SK-MEL-5 (cell line): ENCODE measurements around the gene INTS6. TPM values are rescaled to one million over a fixed set of nuclear protein-coding genes. Genes with fewer than 3 reads are reported as not detected.

ENCODE experiments used
- DNase-seq: peaks from one replicate; pipeline ENCODE4 v3.0.0-alpha.2; 2016; ENCODE audit warnings: low read depth, low spot score
- in situ Hi-C: cut with HindIII; loops from 2 replicates; pipeline ENCODE4 v1.10.0; 2016; ENCODE audit warnings: low sequenced_read_pairs, high pct_unique_total_duplicates, low pct_unique_long_range_greater_than_20kb
- polyA plus RNA-seq, 2 experiments: library from polyadenylated mRNA; depleted of rRNA; stranded (reverse); fragments of >200 nt; gene quantifications; 2 replicates each; pipeline ENCODE4 v1.2.3, GENCODE V29; 2015
- total RNA-seq: library from RNA; depleted of rRNA; stranded (reverse); fragments of >200 nt; shearing (Covaris generic); gene quantifications from 2 replicates; pipeline ENCODE4 v1.2.3, GENCODE V29; 2014; rRNA removed

INTS6 gene
- 41.8 and 43.6 TPM in 2 replicates for total RNA-seq
- polyA plus RNA-seq (2015; cell fraction: cytosol; rRNA removed): 14.2 and 27.0 TPM in 2 replicates
- polyA plus RNA-seq (2015; cell fraction: nucleus; rRNA removed): 42.6 and 53.7 TPM in 2 replicates

DNA sequence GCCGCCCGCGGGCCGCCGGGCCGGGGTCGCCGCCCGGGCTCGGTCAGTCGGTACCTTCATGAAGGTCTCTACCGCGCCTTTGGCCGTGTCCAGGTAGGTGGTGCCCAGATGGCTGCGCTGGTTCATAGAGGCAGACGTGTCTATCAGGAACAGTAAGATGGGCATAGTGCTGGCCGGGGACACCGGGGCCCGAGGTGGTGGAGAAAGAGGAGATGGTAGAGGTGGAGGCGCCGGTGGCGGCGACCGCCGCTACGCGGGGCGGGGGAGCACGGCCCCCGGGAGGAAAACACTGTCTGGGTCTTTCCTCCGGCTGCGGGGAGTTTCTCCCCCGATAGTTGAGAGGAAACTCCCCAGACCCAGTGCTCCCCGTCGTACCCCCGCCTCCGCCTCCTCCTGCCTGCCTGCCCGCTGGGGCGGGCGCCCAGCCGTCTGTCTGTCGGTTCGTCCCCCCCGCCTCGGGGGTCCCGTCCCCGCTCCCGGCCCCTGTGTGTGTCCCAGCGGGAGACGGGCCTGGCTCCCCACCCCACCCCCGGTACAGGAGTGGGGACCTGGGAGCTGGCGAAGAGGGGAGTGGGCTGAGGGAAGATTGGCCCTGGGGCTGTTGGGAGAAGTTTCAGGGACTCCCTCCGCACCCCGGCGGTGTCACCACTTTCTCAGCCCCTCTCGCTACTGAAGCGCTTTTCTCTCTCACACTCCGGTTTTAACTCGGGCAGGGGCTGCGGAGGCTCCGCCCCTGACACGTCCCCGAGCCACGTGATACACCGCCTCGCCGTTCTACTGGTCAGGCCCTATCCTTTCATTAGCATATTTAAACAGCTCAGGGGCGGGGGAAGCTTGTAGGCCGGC lies at the start of gene INTS6:
INTS6 (minus strand) TSS at position 676 of the 846 bp plus-strand sequence; CDS start at position 165, 511 bp downstream.
- peak; percentile 99 for DNase-seq
- in situ Hi-C loops: no loop called here

- DNase-seq: no peak
These were observed 49.4 kb upstream of the INTS6 start for GRCh38 chr13:51502153-51502651.

DNA sequence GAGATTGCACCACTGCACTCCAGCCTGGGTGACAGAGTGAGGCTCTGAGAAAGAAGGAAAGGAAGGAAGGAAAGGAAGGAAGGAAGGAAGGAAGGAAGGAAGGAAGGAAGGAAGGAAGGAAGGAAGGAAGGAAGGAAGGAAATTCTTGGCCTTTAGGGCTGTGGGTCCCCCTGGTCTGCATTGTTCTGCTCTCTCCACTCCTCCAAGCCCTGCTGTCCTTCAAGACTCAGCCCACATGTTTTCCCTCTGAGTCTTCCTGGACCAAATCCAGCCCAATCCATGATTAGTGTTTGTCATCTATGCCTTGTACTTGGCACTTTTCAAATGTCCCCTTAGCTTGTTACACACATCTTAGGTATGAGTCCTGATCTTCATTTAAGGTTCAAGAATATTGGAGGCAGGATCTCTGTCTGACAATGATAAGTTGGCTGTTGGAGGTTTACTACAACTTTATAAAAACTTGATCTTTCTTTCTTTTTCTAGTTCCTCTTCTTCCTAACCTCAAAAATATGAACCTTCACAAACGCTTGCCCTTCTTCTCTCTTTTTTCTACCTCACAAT lies 48.8 kb upstream of the INTS6 start:
- no peak for DNase-seq
- in situ Hi-C loops: no loop called here

More at GRCh38 chr13:51502153-51502651, 49.4 kb upstream of the INTS6 start:
- in situ Hi-C loops: no loop called here

GRCh38 chr13:51501096-51501495 lies 48.3 kb upstream of the INTS6 start:
- no peak for DNase-seq
- in situ Hi-C loops: no loop called here

DNA sequence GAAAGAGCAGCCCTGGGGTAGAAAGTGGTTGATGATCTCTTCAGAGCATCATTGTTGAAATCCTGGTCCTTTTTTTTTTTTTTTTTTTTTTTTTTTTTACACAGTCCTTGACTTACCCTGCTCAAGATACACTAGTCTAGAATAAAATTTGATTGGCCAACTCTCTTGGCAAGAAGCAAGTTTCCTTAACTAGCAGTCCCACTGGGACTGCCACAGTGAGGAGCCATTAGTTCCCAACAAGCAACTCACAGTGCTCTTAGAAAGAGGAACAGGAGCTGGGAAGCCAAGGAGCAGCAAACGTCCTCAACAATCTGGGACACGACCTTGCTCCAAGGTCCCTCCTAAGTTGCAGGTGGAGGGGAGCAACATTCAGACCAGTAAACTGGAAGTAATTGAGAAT lies 47.9 kb upstream of the INTS6 start:
- no peak for DNase-seq
- in situ Hi-C loops: no loop called here

DNA sequence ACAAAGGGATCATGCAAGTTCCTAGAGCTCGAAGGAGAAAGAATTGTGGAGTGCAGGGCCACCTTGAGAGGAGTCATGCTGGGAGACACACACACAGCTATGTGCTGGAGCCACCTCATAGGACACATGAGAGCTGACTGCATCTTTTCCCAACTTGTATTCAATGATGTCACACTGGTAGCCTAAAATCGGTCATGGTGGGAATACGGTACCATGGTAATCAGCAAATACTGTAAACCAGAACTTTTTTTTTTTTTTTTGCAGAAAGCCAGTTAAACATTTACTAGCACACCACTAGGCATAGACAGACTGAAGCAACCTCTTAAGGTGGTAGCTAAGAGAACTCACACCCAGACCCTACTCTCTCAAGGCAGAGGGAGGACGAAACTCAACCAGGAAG lies 47.0 kb upstream of the INTS6 start:
- in situ Hi-C loops: no loop called here

DNA sequence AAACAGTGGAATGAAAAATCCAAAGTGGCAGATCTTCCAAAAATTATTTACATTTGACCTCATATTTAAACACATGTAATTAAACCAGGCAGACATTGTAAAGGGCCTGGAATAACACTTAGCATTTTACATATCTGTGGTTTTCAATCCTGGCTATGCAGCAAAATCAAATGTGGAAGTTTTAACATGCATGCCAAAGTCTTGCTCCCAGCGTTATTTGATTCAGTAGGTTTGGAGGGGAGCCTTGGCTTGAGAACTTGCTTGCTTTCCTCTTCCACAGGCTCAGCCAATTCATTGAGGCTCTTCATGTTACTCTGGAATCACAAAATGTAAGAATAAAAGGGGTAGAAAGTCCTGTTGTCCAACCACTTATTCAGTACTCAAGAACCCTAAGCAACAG lies 42.5 kb upstream of the INTS6 start:
- in situ Hi-C loops: no loop called here
- no peak for DNase-seq

More for the DNA sequence above, 47.0 kb upstream of the INTS6 start:
- DNase-seq: no peak

GRCh38 chr13:51494156-51494555 lies 41.3 kb upstream of the INTS6 start:
- in situ Hi-C loops: no loop called here

GRCh38 chr13:51488212-51488611 lies 35.4 kb upstream of the INTS6 start:
- no peak for DNase-seq
- in situ Hi-C loops: no loop called here

More at GRCh38 chr13:51494156-51494555, 41.3 kb upstream of the INTS6 start:
- DNase-seq: no peak

DNA sequence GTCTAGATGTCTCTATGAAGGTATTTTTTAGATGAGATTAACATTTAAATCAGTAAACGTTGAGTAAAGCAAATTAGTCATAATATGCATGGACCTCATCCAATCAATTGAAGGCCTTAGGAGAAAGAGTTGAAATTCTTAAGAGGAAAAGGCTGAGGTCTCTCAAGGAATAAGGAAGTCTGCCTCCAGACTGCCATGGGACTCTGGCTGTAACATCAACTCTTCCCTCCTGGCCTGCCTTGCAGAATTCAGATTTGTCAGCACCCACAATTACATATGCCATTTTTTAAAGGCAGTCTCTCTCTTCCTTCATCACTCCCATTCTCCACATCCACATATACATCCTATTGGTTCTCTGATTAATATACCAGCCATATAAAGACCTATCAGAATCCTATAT lies 28.8 kb upstream of the INTS6 start:
- in situ Hi-C loops: no loop called here

DNA sequence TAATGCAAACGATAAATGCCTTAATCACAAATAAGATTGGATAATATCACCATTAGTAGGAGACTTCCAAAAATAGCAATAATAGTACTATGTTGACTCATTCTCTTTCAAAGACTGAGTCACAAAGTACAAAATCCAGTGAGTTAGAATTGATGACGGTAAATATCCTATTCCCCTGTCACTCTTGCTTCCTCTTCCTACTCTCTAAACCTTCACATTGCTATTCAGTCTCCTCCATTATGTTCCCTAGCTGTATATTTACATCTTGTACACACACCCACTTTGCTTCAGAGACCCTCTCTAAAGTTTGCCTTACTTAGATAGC lies 26.3 kb upstream of the INTS6 start:
- DNase-seq: no peak

More for the DNA sequence above, 28.8 kb upstream of the INTS6 start:
- no peak for DNase-seq

GRCh38 chr13:51478418-51479198 lies 25.8 kb upstream of the INTS6 start:
- in situ Hi-C loops: no loop called here
- no peak for DNase-seq

More for the DNA sequence above, 26.3 kb upstream of the INTS6 start:
- in situ Hi-C loops: no loop called here

- in situ Hi-C loops: no loop called here
- no peak for DNase-seq
These were observed 25.0 kb upstream of the INTS6 start for GRCh38 chr13:51477653-51478324.

GRCh38 chr13:51477149-51477548 lies 24.3 kb upstream of the INTS6 start:
- no peak for DNase-seq
- in situ Hi-C loops: no loop called here

DNA sequence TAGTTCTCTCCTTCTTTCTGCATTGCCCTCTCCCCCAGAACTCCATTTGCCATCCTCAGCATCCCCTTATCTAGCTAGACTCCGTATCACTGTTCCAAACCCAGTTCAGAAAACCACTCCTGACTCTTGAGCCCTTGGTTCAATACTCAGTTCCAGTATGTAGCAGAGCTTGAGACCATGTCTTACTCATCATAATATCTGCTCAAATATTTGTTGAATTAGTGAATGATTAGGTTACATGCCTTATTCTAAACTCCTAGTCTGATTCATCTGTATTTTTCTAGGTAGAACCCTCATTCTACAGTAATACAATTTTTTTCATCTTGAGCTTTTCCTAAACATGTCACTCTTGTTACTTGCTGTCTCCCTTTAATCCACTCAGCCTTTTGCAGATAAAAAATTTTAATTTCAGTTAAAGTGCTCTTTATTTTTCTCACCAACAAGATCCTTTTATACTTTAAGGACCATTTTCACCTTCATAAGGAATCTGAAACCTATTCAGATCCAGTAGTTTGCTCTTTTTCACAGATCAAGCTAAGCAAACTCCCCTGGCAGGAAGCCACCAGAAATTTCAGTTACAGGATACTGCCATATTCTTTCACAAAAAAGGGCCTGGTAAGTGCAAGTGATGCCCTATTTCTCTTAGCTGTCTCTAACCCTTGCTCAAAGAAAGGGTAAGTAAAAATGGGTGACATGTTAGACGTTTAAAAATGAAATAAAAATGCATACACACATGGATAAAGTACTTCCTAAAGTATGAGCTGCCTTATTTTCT lies 23.1 kb upstream of the INTS6 start:
- DNase-seq: no peak
- in situ Hi-C loops: no loop called here

- in situ Hi-C loops: no loop called here
These were observed 17.0 kb upstream of the INTS6 start for GRCh38 chr13:51469790-51470189.

GRCh38 chr13:51467730-51468129 lies 14.9 kb upstream of the INTS6 start:
- no peak for DNase-seq
- in situ Hi-C loops: no loop called here

More at GRCh38 chr13:51469790-51470189, 17.0 kb upstream of the INTS6 start:
- DNase-seq: no peak
